Endothelial cell of umbilical vein (primary cell): Measurements from ENCODE around the gene CACNA2D1. TPM values are rescaled to one million over a fixed set of nuclear protein-coding genes. Genes with fewer than 3 reads are reported as not detected.

Source experiments
- BruUV-seq: library from RNA; stranded (reverse); fragments of 400-500 nt; replicated peaks from 2 replicates; lab custom pipeline; 2021; lab: Mats Ljungman, UMichigan
- CTCF ChIA-PET: fragments of 300-600, 350-600 bp; sonication (Branson Sonifier 250); formaldehyde crosslinking; loops from one replicate; lab custom pipeline; 2021; ENCODE audit warnings: antibody characterized with exemption, inconsistent platforms; lab: Charles Lee
- POLR2A ChIA-PET: fragments of 300-600, 350-600 bp; sonication (Branson Sonifier 250); formaldehyde crosslinking; loops from one replicate; lab custom pipeline; 2021; ENCODE audit warnings: antibody characterized with exemption, inconsistent platforms; lab: Charles Lee
- DNase-seq: peaks from one replicate; pipeline ENCODE4 v3.0.0-alpha.2; 2011; ENCODE audit warnings: low read depth, low spot score
- FAIRE-seq: peaks from 2 replicates; lab custom pipeline; 2011; peaks lifted over from hg19 to GRCh38; lab: Jason Lieb, UNC
- H2AFZ ChIP-seq: 2 replicates; pipeline ENCODE4 v1.6.0; 2012; ENCODE audit warnings: low read depth, low read length, control low read depth, inconsistent platforms
- H3K27ac ChIP-seq: 2 replicates; pipeline ENCODE4 v1.5.1; 2011; ENCODE audit warnings: low read depth, mild to moderate bottlenecking, control low read depth, low read length, moderate library complexity; ENCODE audit not compliant: insufficient read depth
- H3K27me3 ChIP-seq, 2 experiments: 2 replicates each; pipeline versions ENCODE4 v1.6.0 to v1.6.1; 2011; ENCODE audit warnings: low read length in 2 of 2, mixed read lengths in 1 of 2; ENCODE audit not compliant: control insufficient read depth in 2 of 2, insufficient read depth in 2 of 2
- H3K36me3 ChIP-seq, 2 experiments: 2 replicates in 1 of 2; 3 replicates in 1 of 2; pipeline ENCODE4 v1.5.1; 2011; ENCODE audit warnings: low read length in 2 of 2, mild to moderate bottlenecking in 1 of 2, moderate library complexity in 1 of 2; ENCODE audit not compliant: control insufficient read depth in 2 of 2, insufficient read depth in 2 of 2; ENCODE audit errors: extremely low read depth in 1 of 2
- H3K4me1 ChIP-seq: 3 replicates; pipeline ENCODE4 v1.5.1; 2011; ENCODE audit warnings: mild to moderate bottlenecking, low read length; ENCODE audit not compliant: control insufficient read depth, insufficient read depth; ENCODE audit errors: extremely low read depth
- H3K4me2 ChIP-seq: 2 replicates; pipeline ENCODE4 v1.6.1; 2011; ENCODE audit warnings: low read length, control low read depth, mixed read lengths; ENCODE audit not compliant: insufficient read depth
- H3K4me3 ChIP-seq, 3 experiments: fragments of 200-600 bp in 1 of 3; sonication (generic), shearing (Covaris generic) in 1 of 3; replicated peaks in 1 of 3; 2 replicates each; pipeline ENCODE4 v1.5.1; 2011 to 2016; ENCODE audit warnings: control low read depth in 3 of 3, low read length in 3 of 3, mild to moderate bottlenecking in 2 of 3, inconsistent platforms in 1 of 3, low read depth in 1 of 3, moderate library complexity in 1 of 3; ENCODE audit not compliant: insufficient read depth in 1 of 3
- H3K79me2 ChIP-seq: 2 replicates; pipeline ENCODE4 v1.6.0; 2012; ENCODE audit warnings: low read length, inconsistent platforms; ENCODE audit not compliant: control insufficient read depth, insufficient read depth
- H3K9ac ChIP-seq: replicated peaks from 2 replicates; pipeline ENCODE3; 2011; ENCODE audit warnings: low read length, control low read depth; ENCODE audit not compliant: insufficient read depth; ENCODE audit errors: extremely low read depth
- H3K9me1 ChIP-seq: replicated peaks from 3 replicates; pipeline ENCODE4 v1.6.0; 2011; ENCODE audit warnings: mild to moderate bottlenecking, low read length; ENCODE audit not compliant: control insufficient read depth, insufficient read depth; ENCODE audit errors: extremely low read depth
- H3K9me3 ChIP-seq: replicated peaks from 2 replicates; pipeline ENCODE4 v1.5.1; 2012; ENCODE audit warnings: low read length, inconsistent platforms; ENCODE audit not compliant: control insufficient read depth, insufficient read depth
- H4K20me1 ChIP-seq: replicated peaks from 2 replicates; pipeline ENCODE3; 2011; ENCODE audit warnings: mild to moderate bottlenecking, low read length; ENCODE audit not compliant: control insufficient read depth, insufficient read depth; ENCODE audit errors: extremely low read depth
- CTCF ChIP-seq, 2 donors: IDR thresholded peaks; 1 replicate in 1 of 2; 2 replicates in 1 of 2; pipeline ENCODE4 v1.5.1; 2011; ENCODE audit warnings: low read length in 2 of 2, mild to moderate bottlenecking in 2 of 2, moderate library complexity in 2 of 2, control low read depth in 1 of 2, inconsistent platforms in 1 of 2, low read depth in 1 of 2; ENCODE audit not compliant: insufficient read depth in 1 of 2; ENCODE audit errors: extremely low read depth in 1 of 2
- EZH2 ChIP-seq: IDR thresholded peaks from 2 replicates; pipeline ENCODE4 v1.6.1; 2012; ENCODE audit warnings: borderline replicate concordance, low read depth, mild to moderate bottlenecking, moderate library complexity, low read length, inconsistent platforms; ENCODE audit not compliant: severe bottlenecking
- FOS ChIP-seq: IDR thresholded peaks from 2 replicates; pipeline ENCODE4 v1.6.1; 2011; ENCODE audit warnings: mild to moderate bottlenecking, low read length, moderate library complexity, borderline replicate concordance; ENCODE audit not compliant: insufficient read depth
- GATA2 ChIP-seq: IDR thresholded peaks from 2 replicates; pipeline ENCODE4 v1.7.0; 2011; ENCODE audit warnings: low read depth, mild to moderate bottlenecking, moderate library complexity, mixed read lengths, low read length; ENCODE audit not compliant: insufficient read length, insufficient read depth
- JUN ChIP-seq: IDR thresholded peaks from 2 replicates; pipeline ENCODE4 v1.6.1; 2011; ENCODE audit warnings: borderline replicate concordance, low read depth; ENCODE audit not compliant: insufficient read length, insufficient read depth
- MAX ChIP-seq: IDR thresholded peaks from 2 replicates; pipeline ENCODE4 v1.6.1; 2011; ENCODE audit not compliant: insufficient read depth, insufficient read length
- MYC ChIP-seq: IDR thresholded peaks from one replicate; pipeline ENCODE4 v1.6.1; 2011; ENCODE audit warnings: mild to moderate bottlenecking, low read depth, low read length
- POLR2A ChIP-seq: IDR thresholded peaks from 2 replicates; pipeline ENCODE4 v1.6.1; 2012; ENCODE audit warnings: low read depth, mild to moderate bottlenecking, control low read depth, low read length
- POLR2AphosphoS5 ChIP-seq: IDR thresholded peaks from 2 replicates; pipeline ENCODE4 v1.6.1; 2012; ENCODE audit warnings: low read depth, mild to moderate bottlenecking, control low read depth, low read length, moderate library complexity; ENCODE audit not compliant: insufficient read depth
- dilution Hi-C: fragments of 300-500 bp; cut with MboI; formaldehyde crosslinking; loops from one replicate; pipeline ENCODE4 v1.15.0; 2019; ENCODE audit warnings: low sequenced_read_pairs; ENCODE audit not compliant: extremely low pct_ligation_motif_present
- intact Hi-C: fragments of 100-400 bp; cut with micrococcal nuclease; formaldehyde crosslinking; loops from one replicate; pipeline ENCODE4 v1.10.0; 2022
- polyA plus RNA-seq, 4 experiments: library from polyadenylated mRNA; depleted of rRNA in 3 of 4; stranded (reverse) in 3 of 4; unstranded in 1 of 4; fragments of >200 nt; gene quantifications; 2 replicates each; pipeline versions ENCODE4 v1.2.1 to v1.2.3, GENCODE V29; 2011 to 2012; ENCODE audit warnings: missing spikeins in 1 of 4
- total RNA-seq: library from RNA; stranded (reverse); gene quantifications from 2 replicates; pipeline ENCODE4 v1.2.3, GENCODE V29; 2021

The CACNA2D1 gene
- total and polyA plus RNA-seq, 2 donors (not counting 3 experiments of a cell fraction or from before 2014, with no cell fraction given): 4.1 to 38.6 TPM

GRCh38 chr7:82364671-82365070 lies 78.9 kb downstream of the CACNA2D1 start:
- ChIA-PET POLR2A (no interaction called here), CTCF (no interaction called here)
- no peaks in the 10 kb centered on the region for H3K9me1 ChIP-seq
- no peak overlapping the region for H3K27ac ChIP-seq
- FAIRE-seq (no peak), DNase-seq (no peak)
- H3K36me3 ChIP-seq: no peaks in the 10 kb centered on the region
- H3K79me2 ChIP-seq: no peaks in the 10 kb centered on the region
- no peak overlapping the region for H2AFZ ChIP-seq
- BruUV-seq: no TSS peak
- H3K4me3 ChIP-seq: no peak overlapping the region
- H3K9me3 ChIP-seq: no peaks in the 10 kb centered on the region
- H3K4me1 ChIP-seq: no peaks in the 10 kb centered on the region
- H4K20me1 ChIP-seq: no peaks in the 10 kb centered on the region
- TF ChIP-seq GATA2 (no peak), EZH2 (no peak), CTCF (IDR thresholded peaks at IDR 0.05; ENCODE audit: extremely low read depth in 1 of 2, insufficient read depth in 1 of 2, low read depth in 1 of 2, low read length in 2 of 2) (no peak), FOS (no peak), JUN (no peak), MAX (no peak), MYC (no peak), POLR2AphosphoS5 (no peak), POLR2A (no peak)
- intact Hi-C loops: no loop called here
- H3K27me3 ChIP-seq: no peaks in the 10 kb centered on the region
- no peak overlapping the region for H3K9ac ChIP-seq
- no peak overlapping the region for H3K4me2 ChIP-seq
- dilution Hi-C loops: no loop called here
